Omental fat pad (tissue), 4 donors: ENCODE measurements around the gene MMS19. TPM values are rescaled to one million over a fixed set of nuclear protein-coding genes. Genes with fewer than 3 reads are reported as not detected.

Experiments used
- ATAC-seq: fragments of 150-250 bp; one replicate; pipeline ENCODE4 v1.9.1; 2016; ENCODE audit warnings: mild to moderate bottlenecking, moderate library complexity; ENCODE audit not compliant: low FRiP score
- DNase-seq: peaks from one replicate; pipeline ENCODE4 v3.0.0-alpha.2; 2019; ENCODE audit warnings: low spot score
- total RNA-seq, 4 donors: library from RNA; depleted of rRNA; stranded (reverse); fragments of >200 nt; gene quantifications; one replicate each; pipeline ENCODE4 v1.1.0, GENCODE V29; 2016
- TF ChIP-seq, protein P1 (sequence below), 3 donors: fragments of 450-650 bp; IDR thresholded peaks; one replicate each; pipeline ENCODE4 v1.5.1; 2016 to 2017; ENCODE audit warnings: antibody characterized with exemption in 3 of 3, mild to moderate bottlenecking in 3 of 3, moderate library complexity in 2 of 3

Gene MMS19
- total RNA-seq, 4 donors from 2014 or later: 44.4 to 117 (median 64.7) TPM

DNA sequence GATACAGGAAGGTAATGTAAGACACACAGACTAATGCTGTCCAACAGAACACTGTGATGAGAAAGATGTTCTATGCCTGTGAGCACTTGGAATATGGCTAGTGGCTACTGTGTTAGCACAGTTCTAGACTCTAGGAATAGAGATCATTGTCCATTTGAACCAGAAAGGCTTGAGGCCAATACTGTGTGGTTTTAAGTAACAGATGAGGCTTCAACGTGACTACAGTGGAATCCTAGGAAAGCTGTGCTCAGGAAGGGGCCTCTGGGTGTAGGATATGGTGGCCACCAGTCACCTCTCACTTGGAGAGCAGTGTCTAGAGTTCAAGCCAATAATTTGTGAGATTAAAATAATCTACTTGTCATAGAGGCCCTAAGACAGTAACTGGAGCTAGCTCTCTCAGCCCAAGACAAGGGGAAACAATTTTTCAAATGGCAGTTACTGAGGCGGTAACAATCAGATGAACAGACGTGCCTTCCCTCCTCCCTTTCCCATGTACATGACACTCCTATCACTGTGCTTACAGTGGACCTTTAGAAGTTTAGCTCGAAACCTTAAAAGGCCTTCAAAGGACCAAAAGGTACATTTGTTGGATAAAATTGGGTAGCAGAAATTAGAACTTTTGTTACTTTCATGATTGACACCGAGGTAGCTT is 42.1 kb downstream of the MMS19 start:
- TF ChIP-seq, protein P1, sequence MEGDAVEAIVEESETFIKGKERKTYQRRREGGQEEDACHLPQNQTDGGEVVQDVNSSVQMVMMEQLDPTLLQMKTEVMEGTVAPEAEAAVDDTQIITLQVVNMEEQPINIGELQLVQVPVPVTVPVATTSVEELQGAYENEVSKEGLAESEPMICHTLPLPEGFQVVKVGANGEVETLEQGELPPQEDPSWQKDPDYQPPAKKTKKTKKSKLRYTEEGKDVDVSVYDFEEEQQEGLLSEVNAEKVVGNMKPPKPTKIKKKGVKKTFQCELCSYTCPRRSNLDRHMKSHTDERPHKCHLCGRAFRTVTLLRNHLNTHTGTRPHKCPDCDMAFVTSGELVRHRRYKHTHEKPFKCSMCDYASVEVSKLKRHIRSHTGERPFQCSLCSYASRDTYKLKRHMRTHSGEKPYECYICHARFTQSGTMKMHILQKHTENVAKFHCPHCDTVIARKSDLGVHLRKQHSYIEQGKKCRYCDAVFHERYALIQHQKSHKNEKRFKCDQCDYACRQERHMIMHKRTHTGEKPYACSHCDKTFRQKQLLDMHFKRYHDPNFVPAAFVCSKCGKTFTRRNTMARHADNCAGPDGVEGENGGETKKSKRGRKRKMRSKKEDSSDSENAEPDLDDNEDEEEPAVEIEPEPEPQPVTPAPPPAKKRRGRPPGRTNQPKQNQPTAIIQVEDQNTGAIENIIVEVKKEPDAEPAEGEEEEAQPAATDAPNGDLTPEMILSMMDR (IDR thresholded peaks at IDR 0.05): no peak
- DNase-seq (no peak), ATAC-seq (no peak)

DNA sequence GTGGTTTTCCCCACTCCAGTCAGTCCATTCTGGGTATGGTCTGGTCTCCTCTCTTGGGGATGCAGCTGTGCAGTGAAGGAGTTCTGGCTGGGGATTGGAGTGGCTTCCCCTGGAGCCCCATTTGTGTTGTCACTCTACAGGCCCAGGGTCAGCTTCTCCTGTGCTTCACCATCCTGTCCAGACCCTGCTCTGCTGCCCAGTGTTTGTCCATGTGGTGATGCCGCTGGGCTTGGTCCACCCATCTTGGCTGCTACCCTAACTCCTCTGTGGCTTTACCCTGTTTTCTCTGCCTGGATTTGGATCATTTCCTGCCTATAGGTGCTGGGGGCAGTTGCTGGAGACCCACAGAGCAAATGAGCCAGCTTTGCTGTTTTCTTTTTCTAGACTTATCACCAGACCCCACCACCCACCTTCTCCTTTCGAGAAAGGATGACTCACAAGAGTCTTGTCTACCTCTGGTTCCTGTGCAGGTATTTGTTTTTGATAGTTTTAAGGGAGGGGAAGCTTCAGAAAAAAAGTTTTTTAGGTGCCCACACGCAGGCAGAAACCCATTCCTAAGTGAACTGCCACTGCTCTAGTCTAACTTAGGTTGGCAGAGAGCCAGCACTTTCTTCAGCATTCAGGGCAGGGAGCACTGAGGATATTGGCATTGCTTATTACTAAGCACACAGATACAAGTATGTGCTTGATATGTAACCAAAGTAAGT is 43.7 kb downstream of the MMS19 start:
- ATAC-seq (peak; percentile 31), DNase-seq (no peak)
- TF ChIP-seq, protein P1 (IDR thresholded peaks at IDR 0.05): no peak

DNA sequence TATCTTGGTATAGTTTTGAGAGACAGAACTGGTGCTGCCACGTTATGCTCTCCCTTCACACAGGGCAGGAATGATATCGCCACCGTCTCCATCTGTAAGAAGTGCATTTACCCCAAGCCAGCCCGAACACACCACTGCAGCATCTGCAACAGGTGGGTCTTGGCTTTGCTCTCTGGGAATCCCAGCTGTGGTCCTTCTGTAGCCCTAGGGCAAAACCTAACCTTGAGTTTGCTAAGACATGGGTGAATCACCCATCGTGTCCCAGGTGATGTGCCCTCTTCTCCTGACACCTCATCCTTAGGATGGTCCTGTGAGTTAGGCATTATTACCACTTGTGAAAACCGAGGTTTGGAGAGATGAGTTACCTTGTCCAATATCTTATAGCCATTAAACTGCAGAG is 45.9 kb downstream of the MMS19 start:
- no peak for ATAC-seq
- no peak for DNase-seq
- TF ChIP-seq, protein P1 (IDR thresholded peaks at IDR 0.05): no peak

DNA sequence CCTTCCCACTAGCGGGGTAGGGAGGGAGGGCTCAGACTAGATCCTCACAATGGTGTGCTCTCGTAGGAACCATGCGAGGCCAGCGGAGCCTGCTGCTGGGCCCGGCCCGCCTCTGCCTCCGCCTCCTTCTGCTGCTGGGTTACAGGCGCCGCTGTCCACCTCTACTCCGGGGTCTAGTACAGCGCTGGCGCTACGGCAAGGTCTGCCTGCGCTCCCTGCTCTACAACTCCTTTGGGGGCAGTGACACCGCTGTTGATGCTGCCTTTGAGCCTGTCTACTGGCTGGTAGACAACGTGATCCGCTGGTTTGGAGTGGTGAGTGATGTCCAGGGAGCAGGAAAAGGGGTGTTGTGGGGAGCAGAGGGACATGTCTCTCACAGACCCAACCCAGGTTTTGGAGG is 46.6 kb downstream of the MMS19 start:
- no peak for DNase-seq
- no peak for ATAC-seq
- TF ChIP-seq, protein P1 (IDR thresholded peaks at IDR 0.05): no peak

DNA sequence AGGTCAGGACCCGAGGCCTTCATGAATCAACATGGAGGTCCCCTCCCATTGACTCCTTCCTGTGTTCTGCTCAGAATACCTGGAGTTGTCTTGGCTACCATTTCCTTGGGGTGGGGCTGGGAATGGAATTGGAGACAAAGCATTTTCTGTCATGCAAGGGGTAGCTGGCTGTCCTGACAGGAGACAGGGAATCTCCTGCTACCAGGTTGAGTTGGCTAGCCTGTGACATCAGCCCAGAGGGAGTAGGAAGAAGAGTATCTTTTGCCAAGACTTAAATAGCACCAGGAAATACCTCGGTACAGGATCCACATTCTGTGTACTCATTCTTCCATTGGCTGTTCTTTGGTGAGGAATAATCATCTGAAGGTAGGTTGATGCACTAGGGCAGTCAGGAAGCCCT is 47.4 kb downstream of the MMS19 start:
- no peak for ATAC-seq

DNA sequence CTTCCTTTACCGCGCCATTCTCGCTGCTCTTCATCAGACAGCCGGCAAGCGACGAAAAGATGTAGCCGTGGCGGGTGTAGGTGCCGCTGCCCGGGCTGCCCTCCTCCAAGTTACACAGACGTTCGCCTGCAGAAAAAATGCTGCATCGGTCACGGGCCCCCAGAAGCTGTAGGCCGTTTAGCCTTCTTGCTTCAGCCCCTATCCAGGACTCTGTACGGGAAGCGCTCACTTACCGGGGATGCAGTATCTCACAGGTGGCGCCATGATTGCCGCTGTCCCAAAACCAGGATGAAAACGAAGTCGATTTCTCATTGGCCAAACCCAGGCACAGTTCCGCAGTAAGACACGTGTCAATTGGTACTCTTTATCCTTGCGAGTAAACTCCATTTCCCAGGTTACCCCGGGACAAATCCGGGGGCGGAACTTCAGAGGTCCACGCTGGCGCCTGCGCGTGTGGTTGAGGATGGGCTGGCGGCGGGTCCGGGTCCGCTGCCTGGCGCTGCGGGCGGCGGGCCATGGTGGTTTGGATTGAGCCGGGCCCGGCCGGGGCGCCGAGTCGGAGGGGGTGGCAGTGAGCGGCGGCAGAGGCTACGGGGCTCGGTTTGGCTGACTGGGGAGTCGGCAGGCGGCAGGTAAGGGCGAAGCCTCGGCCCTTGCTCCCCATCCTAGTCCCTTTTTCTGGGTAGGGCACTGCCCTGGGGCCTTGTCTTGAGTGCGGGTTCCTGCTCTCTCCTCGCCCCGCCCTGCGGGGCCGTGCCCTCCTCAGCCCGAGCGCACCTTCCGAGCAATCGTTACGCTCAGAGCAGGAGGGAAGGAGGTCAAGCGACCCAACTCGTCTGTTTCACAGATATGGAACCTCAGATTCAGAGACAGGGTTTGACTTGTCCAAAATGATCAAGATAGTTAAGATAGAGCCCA is 52.2 kb downstream of the MMS19 start, which contains the start of the genes EXOSC1 and ZDHHC16:
Gene EXOSC1 (minus strand): TSS at position 285 of the 918 bp plus-strand sequence. CDS start 21 bp downstream, at position 264.
Gene ZDHHC16 (plus strand): TSS at position 454 of the 918 bp plus-strand sequence. CDS start 5,501 bp downstream, outside the sequence.
- TF ChIP-seq, protein P1 (IDR thresholded peaks at IDR 0.05): no peak
- DNase-seq (peak; percentile 92), ATAC-seq (peak; percentile 98)

More for the DNA sequence above, 47.4 kb downstream of the MMS19 start:
- TF ChIP-seq, protein P1 (IDR thresholded peaks at IDR 0.05): no peak
- no peak for DNase-seq
